SKM-1 (cell line): Measurements from ENCODE around the gene RNF215.
"Not testable (repeated sequence)": the region's sequence is repeated elsewhere in the genome, so short reads cannot be mapped to it uniquely, and the experiment has no call there.

ENCODE experiments used
- DNase-seq: peaks from one replicate; lab custom pipeline; 2025; ENCODE audit not compliant: unreplicated experiment; lab: John Stamatoyannopoulos, UW

Gene RNF215

GRCh38 chr22:30365891-30366290 is 21.3 kb downstream of the RNF215 start:
- no peak for DNase-seq

GRCh38 chr22:30362651-30363281 is 24.4 kb downstream of the RNF215 start:
- no peak for DNase-seq

DNA sequence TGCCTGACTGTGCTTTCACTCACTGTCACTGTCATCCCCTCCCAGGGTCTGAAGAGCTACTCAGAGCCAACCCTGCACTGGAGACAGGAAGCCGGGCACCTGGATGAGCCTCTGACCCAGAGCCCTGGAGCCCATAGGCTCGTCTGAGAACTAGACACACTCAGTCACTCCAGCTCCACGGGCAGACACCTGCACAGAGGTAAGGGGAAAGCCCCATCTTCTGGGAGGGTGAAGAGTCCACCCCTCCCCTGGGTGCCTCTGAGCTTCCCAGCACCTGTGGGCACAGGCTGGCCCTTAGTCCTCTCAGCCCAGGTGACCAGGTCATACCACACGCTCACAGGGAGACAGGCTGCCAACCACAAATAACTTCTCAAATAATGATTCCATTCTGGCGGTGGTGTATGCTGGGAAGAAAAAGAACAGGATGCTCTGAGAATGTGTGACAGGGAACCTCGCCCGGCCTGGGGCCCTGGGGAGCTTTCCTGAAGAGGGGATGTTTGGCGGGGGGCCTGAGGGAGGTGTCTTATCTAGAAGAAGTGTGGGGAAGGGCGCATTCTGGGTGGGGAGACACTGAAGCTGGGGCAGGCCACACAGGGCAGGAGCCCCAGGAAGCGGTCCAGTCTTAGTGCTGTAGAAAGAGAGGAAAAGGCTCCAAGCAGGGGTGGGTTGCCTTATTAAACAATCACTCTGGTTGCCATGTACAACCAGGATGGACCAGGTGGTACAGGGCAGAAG is 25.1 kb downstream of the RNF215 start:
- no peak for DNase-seq

GRCh38 chr22:30358541-30358940 is 28.7 kb downstream of the RNF215 start:
- DNase-seq = no peak

- DNase-seq = no peak
Observed at GRCh38 chr22:30357650-30358215, 29.5 kb downstream of the RNF215 start.

GRCh38 chr22:30357236-30357570 is 30.0 kb downstream of the RNF215 start:
- DNase-seq = no peak

GRCh38 chr22:30356449-30357235 is 30.6 kb downstream of the RNF215 start, which contains the start of the genes CCDC157 and SF3A1:
CCDC157 (plus strand) TSS chr22:30357007; CDS start chr22:30366001, 8,994 bp downstream.
SF3A1 (minus strand) TSS chr22:30356894; CDS start chr22:30356792, 102 bp downstream.
- DNase-seq = peak; percentile 73

DNA sequence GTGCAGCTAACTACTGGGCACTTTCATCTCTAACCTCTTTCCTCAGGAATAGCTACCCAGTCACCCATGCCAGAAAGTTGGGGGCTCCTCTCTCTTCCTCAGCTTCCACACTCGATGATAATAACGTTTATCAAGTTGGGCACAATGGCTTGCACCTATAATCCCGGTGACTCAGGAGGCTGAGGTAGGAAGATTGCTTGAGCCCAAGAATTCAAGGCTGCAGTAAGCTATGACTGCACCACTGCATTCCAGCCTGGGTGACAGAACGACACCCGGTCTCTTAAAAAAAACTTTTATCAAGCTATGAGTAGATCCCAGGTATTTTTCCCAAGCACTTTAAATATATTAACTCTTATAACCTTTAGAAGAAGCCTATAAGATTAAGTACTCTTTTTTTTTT is 32.6 kb downstream of the RNF215 start:
- no peak for DNase-seq

DNA sequence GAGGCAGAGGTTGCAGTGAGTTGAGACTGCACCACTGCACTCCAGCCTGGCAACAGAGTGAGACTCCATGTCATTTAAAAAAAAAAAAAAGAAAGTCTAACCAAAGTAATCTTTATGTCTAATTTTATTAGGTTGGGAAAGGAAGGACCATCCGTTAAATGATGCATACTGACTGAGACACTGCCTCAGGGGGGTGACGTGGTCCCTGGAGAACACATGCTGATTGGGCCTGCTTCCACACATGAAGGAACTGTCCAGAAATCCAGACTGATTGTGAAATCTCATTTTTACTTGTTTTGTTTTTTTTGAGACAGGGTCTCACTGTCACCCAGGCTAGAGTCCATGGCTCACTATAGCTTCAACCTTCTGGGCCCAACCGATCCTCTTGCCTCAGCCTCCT is 36.0 kb downstream of the RNF215 start:
- no peak for DNase-seq

- no peak for DNase-seq
Observed at GRCh38 chr22:30348809-30349208, 38.4 kb downstream of the RNF215 start.

DNA sequence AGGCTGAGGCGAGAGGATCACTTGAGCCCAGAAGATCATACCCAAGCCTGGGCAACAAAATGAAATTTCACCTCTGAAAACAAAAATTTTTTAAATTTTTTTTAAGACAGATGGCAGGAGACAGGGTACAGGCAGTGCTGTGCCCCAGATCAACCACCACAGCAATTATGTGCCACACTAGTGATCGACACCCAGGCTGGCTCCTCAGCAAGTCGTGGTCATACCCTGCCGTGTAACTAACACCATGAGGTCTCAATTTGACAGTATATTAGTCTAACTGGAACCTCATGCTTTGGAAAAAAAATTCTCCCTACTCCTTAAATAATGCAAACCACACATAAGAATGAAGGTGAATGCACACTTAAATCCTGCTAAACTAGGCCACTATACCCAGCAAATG is 38.8 kb downstream of the RNF215 start:
- DNase-seq = no peak

- no peak for DNase-seq
Observed at GRCh38 chr22:30347255-30347892, 39.8 kb downstream of the RNF215 start.

DNA sequence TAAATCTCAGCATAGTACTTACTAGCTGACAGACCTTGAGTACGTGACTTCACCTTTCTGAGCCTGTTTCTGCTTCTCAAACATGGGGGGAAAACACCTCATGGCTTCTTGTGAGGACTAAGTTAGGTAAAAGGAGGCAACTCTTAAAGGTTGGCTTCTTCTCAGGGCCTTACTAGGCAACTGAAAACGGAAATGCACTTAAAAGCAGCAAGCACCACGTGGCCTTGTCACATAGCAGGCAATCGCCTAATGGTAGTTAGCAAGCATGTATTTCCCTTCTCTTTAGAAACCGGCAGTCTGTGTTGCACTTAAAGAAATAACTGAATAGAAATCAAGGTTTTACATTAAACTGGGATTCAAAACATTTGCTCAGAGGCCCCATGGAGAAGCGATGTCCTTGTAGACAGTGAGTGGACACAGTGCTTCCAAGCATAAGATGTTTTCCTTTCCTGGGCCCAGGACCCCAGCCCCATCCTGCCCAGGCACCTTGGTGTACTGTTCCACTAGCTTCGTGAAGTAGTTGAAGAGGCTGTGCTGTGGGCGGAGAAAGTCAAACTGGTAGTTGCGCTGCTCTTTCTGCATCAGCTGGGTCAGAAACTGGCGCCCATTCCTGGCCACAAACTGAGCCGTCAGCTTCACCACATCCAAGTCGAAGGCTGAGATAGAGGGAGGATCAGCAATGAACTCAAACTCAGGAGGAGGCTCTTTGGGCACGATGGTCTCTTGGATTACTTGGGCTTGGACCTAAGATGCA is 42.6 kb downstream of the RNF215 start:
- no peak for DNase-seq

DNA sequence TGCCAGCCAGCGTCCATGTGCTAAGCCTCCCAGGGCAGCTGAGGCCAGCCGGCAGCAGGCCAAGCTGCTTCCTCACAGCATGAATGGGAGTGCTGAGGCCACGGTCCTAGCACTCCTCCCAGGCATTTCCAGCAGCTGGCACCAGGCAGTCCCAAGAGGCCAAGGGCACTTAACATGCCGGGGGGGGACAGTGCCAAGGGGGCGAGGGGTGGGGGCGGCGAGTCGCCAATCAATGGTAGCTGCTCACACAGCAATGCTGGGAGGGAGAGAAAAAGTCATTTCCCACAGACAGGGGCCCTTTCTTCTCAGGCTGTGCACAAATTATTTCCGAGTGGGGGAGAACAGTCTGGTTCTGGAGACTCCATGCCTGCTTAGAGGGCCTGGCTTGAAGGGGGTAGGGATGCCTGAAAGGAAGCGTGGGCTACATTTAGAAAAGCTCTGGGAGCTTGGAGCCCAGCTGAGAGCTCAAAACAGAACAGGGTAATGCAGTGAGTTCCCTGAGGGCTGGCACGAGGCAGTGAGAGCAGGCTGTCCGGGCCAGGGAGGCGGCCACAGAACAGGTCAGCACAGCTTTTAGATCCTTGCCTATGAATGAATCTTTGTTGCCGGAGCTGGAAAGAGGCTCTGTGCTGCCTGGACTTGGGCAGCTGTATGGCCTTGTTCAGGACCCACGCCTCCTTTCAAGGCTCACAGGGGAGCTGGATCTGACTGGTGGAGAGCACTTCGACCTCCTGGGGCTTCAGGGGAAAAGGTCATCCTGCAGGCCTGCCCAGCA is 46.1 kb downstream of the RNF215 start:
- no peak for DNase-seq

- no peak for DNase-seq
Observed at GRCh38 chr22:30338802-30339201, 48.4 kb downstream of the RNF215 start.

DNA sequence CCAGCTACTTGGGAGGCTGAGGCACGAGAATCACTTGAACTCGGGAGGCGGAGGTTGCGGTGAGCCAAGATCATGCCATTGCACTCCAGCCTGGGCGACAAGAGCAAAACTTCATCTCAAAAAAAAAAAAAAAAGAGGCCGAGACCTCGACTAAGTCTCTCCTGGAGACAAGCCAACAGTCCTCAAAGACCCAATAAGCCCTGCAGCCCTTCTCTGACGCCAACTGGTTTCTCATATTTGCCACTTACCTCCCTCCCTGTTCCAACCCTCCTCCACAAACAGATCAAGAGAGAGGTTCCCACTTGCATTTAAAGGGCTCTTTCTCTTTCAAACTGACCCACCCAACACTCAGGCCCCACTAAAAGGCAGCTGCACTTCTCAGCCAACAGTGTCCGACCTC is 48.9 kb downstream of the RNF215 start:
- DNase-seq = not testable (repeated sequence)

GRCh38 chr22:30337461-30337778 is 49.8 kb downstream of the RNF215 start:
- no peak for DNase-seq

- DNase-seq = no peak
Observed at GRCh38 chr22:30336752-30337460, 50.3 kb downstream of the RNF215 start.

GRCh38 chr22:30335236-30335635 is 52.0 kb downstream of the RNF215 start:
- no peak for DNase-seq
